HG02938 (cell line): Measurements from ENCODE around the gene MEGF10.
"Not testable (repeated sequence)": the region's sequence is repeated elsewhere in the genome, so short reads cannot be mapped to it uniquely, and the experiment has no call there.

Source experiments
- ATAC-seq: cut with Tn5 transposase; IDR thresholded peaks from one replicate; pipeline ENCODE4 v1.9.1; 2021; ENCODE audit warnings: mild to moderate bottlenecking, moderate library complexity; ENCODE audit not compliant: unreplicated experiment

Gene MEGF10

GRCh38 chr5:127290019-127290945 is at the start of gene MEGF10:
Gene MEGF10, plus strand, starts transcription at chr5:127290796. Its CDS starts 40,513 bp downstream, at chr5:127331309.
- no peak for ATAC-seq

GRCh38 chr5:127243011-127243410 is 47.6 kb upstream of the MEGF10 start:
- no peak for ATAC-seq

- no peak for ATAC-seq
Measured at GRCh38 chr5:127254729-127255284, 35.8 kb upstream of the MEGF10 start.

- ATAC-seq, result no peak
Measured at GRCh38 chr5:127256886-127257597, 33.6 kb upstream of the MEGF10 start.

GRCh38 chr5:127260686-127261085 is 29.9 kb upstream of the MEGF10 start:
- ATAC-seq, result no peak

- ATAC-seq, result not testable (repeated sequence)
Measured at GRCh38 chr5:127265473-127265872, 25.1 kb upstream of the MEGF10 start.

GRCh38 chr5:127268342-127268741 is 22.3 kb upstream of the MEGF10 start:
- not testable (repeated sequence) for ATAC-seq

- not testable (repeated sequence) for ATAC-seq
Measured at GRCh38 chr5:127270713-127271112, 19.9 kb upstream of the MEGF10 start.

GRCh38 chr5:127275641-127276193 is 14.9 kb upstream of the MEGF10 start:
- no peak for ATAC-seq

- no peak for ATAC-seq
Measured at GRCh38 chr5:127280491-127281220, 9.9 kb upstream of the MEGF10 start.

GRCh38 chr5:127281609-127282008 is 9.0 kb upstream of the MEGF10 start:
- ATAC-seq, result no peak

- ATAC-seq, result no peak
Measured at GRCh38 chr5:127288676-127289075, 1.9 kb upstream of the MEGF10 start.

- ATAC-seq, result no peak
Measured at GRCh38 chr5:127290946-127291693, 524 bp downstream of the MEGF10 start.

GRCh38 chr5:127292030-127292735 is 1.6 kb downstream of the MEGF10 start:
- ATAC-seq, result no peak

- ATAC-seq, result no peak
Measured at GRCh38 chr5:127293373-127293772, 2.8 kb downstream of the MEGF10 start.

- ATAC-seq, result no peak
Measured at GRCh38 chr5:127294829-127295228, 4.2 kb downstream of the MEGF10 start.

- ATAC-seq, result no peak
Measured at GRCh38 chr5:127295454-127295853, 4.9 kb downstream of the MEGF10 start.

GRCh38 chr5:127296321-127296720 is 5.7 kb downstream of the MEGF10 start:
- ATAC-seq, result no peak

- ATAC-seq, result not testable (repeated sequence)
Measured at GRCh38 chr5:127296894-127297293, 6.3 kb downstream of the MEGF10 start.
